ENCODE data around the gene TSHZ2. TPM values are rescaled to one million over a fixed set of nuclear protein-coding genes. Genes with fewer than 3 reads are reported as not detected.
"Not testable (repeated sequence)": the region's sequence is repeated elsewhere in the genome, so short reads cannot be mapped to it uniquely, and the experiment has no call there.

TSHZ2 gene
- total RNA-seq, 4 donors from 2014 or later = 1.9 to 12.9 (median 5.0) TPM

GRCh38 chr20:53409447-53409717, 437.2 kb downstream of the TSHZ2 start:
- Histone ChIP-seq H3K9me3 (no peaks in the 10 kb centered on the region), H3K4me1 (no peaks in the 10 kb centered on the region), H3K27ac (no peak overlapping the region), H3K4me3 (no peak overlapping the region), H3K27me3 (no peaks in the 10 kb centered on the region), H3K36me3 (no peaks in the 10 kb centered on the region)
- in situ Hi-C loops (cut with MboI; ENCODE audit: low pct_ligation_motif_present in 1 of 4, low pct_unique_long_range_greater_than_20kb in 1 of 4, low sequenced_read_pairs in 3 of 4) (loop anchor here in 2 of 4 donors (25.0 kb wide), 2 partner anchors 128 to 553 kb away; no protein-coding TSS in a partner anchor), intact Hi-C loops (cut with DNase I; ENCODE audit: low total_unique reads) (no loop called here)
- WGBS, 2 donors (ENCODE audit: low coverage in 1 of 2) = 81 to 89% methylated on average over 2 of the region's 2 CpGs
- no peak for DNase-seq
- no peak for TF ChIP-seq POLR2A (IDR thresholded peaks at IDR 0.05)

GRCh38 chr20:53411129-53411528, 439.0 kb downstream of the TSHZ2 start:
- intact Hi-C loops (cut with DNase I; ENCODE audit: low total_unique reads) = no loop called here

GRCh38 chr20:53411891-53412290, 439.7 kb downstream of the TSHZ2 start:
- DNase-seq = no peak
- 78 to 81% methylated on average over 3 to 4 of the region's 4 CpGs for WGBS, 2 donors (ENCODE audit: low coverage in 1 of 2)
- Histone ChIP-seq H3K27ac (no peak overlapping the region), H3K36me3 (no peaks in the 10 kb centered on the region), H3K27me3 (no peaks in the 10 kb centered on the region), H3K9me3 (no peaks in the 10 kb centered on the region), H3K4me1 (no peaks in the 10 kb centered on the region), H3K4me3 (no peak overlapping the region)
- TF ChIP-seq EP300 (IDR thresholded peaks at IDR 0.05; ENCODE audit: low read depth) = no peak
- TF ChIP-seq, protein P1, sequence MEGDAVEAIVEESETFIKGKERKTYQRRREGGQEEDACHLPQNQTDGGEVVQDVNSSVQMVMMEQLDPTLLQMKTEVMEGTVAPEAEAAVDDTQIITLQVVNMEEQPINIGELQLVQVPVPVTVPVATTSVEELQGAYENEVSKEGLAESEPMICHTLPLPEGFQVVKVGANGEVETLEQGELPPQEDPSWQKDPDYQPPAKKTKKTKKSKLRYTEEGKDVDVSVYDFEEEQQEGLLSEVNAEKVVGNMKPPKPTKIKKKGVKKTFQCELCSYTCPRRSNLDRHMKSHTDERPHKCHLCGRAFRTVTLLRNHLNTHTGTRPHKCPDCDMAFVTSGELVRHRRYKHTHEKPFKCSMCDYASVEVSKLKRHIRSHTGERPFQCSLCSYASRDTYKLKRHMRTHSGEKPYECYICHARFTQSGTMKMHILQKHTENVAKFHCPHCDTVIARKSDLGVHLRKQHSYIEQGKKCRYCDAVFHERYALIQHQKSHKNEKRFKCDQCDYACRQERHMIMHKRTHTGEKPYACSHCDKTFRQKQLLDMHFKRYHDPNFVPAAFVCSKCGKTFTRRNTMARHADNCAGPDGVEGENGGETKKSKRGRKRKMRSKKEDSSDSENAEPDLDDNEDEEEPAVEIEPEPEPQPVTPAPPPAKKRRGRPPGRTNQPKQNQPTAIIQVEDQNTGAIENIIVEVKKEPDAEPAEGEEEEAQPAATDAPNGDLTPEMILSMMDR (IDR thresholded peaks at IDR 0.05) = no peak
- TF ChIP-seq POLR2AphosphoS5 (IDR thresholded peaks at IDR 0.05) = no peak
- TF ChIP-seq POLR2A (IDR thresholded peaks at IDR 0.05) = no peak
- in situ Hi-C loops (cut with MboI; ENCODE audit: low pct_ligation_motif_present in 1 of 4, low pct_unique_long_range_greater_than_20kb in 1 of 4, low sequenced_read_pairs in 3 of 4) (loop anchor here in 2 of 4 donors (25.0 kb wide), 2 partner anchors 125 to 550 kb away; no protein-coding TSS in a partner anchor), intact Hi-C loops (cut with DNase I; ENCODE audit: low total_unique reads) (no loop called here)

More at GRCh38 chr20:53411129-53411528, 439.0 kb downstream of the TSHZ2 start:
- Histone ChIP-seq H3K27ac (no peak overlapping the region), H3K4me3 (no peak overlapping the region), H3K27me3 (no peaks in the 10 kb centered on the region), H3K4me1 (no peaks in the 10 kb centered on the region), H3K36me3 (no peaks in the 10 kb centered on the region), H3K9me3 (no peaks in the 10 kb centered on the region)
- 92% methylated on average over 2 to 3 of the region's 3 CpGs for WGBS, 2 donors (ENCODE audit: low coverage in 1 of 2)
- in situ Hi-C loops (cut with MboI; ENCODE audit: low pct_ligation_motif_present in 1 of 4, low pct_unique_long_range_greater_than_20kb in 1 of 4, low sequenced_read_pairs in 3 of 4) = loop anchor here in 2 of 4 donors (25.0 kb wide), 2 partner anchors 126 to 551 kb away; no protein-coding TSS in a partner anchor
- DNase-seq = no peak
- no peak for TF ChIP-seq EP300 (IDR thresholded peaks at IDR 0.05; ENCODE audit: low read depth)
- TF ChIP-seq POLR2AphosphoS5 (IDR thresholded peaks at IDR 0.05) = no peak

DNA sequence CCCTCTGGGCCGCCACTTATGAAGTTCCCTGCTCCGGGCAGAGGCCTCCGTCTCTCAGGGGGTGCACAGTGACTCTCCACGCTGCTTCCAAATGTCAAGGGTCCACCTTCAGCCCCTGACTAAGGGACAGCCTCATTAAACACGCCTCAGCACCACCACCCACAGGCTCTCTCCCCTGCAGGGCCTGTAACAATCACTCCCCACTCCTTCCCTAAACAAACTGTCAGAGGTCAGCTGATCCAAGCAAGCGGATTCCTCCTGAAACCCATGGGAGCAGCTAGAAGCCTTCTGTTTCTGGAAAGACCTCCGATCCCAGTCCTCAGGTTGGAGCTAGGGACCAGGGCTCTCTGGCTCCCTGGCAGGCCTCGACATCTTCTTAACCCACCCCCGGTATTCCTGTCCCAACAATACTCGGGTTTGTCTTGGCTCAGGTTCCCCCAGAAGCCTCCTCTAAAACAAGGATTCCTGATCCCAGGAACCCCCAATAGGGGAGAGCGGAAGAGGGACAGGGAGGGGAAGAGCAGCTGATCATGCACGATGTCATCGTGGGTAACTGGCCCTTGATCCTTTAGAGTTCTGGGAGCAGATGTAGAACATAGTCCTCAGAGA, 440.5 kb downstream of the TSHZ2 start:
- Histone ChIP-seq H3K36me3 (no peaks in the 10 kb centered on the region), H3K9me3 (no peaks in the 10 kb centered on the region), H3K27ac (no peak overlapping the region), H3K4me3 (no peak overlapping the region), H3K4me1 (no peaks in the 10 kb centered on the region), H3K27me3 (no peaks in the 10 kb centered on the region)
- intact Hi-C loops (cut with DNase I; ENCODE audit: low total_unique reads) = no loop called here
- in situ Hi-C loops (cut with MboI; ENCODE audit: low pct_ligation_motif_present in 1 of 4, low pct_unique_long_range_greater_than_20kb in 1 of 4, low sequenced_read_pairs in 3 of 4) = loop anchor here in 2 of 4 donors (25.0 kb wide), 2 partner anchors 125 to 550 kb away; no protein-coding TSS in a partner anchor
- DNase-seq = no peak
- no peak for TF ChIP-seq POLR2A (IDR thresholded peaks at IDR 0.05)
- TF ChIP-seq, protein P1 (IDR thresholded peaks at IDR 0.05) = no peak
- 76 to 80% methylated on average over 1 to 13 of the region's 13 CpGs for WGBS, 2 donors (ENCODE audit: low coverage in 1 of 2)

- intact Hi-C loops (cut with DNase I; ENCODE audit: low total_unique reads) = no loop called here
- Histone ChIP-seq H3K9me3 (no peaks in the 10 kb centered on the region), H3K4me3 (no peak overlapping the region), H3K4me1 (no peaks in the 10 kb centered on the region), H3K27me3 (no peaks in the 10 kb centered on the region), H3K27ac (no peak overlapping the region), H3K36me3 (no peaks in the 10 kb centered on the region)
- 29 to 51% methylated on average over 1 to 15 of the region's 15 CpGs for WGBS, 2 donors (ENCODE audit: low coverage in 1 of 2)
- TF ChIP-seq, protein P1 (IDR thresholded peaks at IDR 0.05) = peak in 4 of 5 experiments; percentile 37 to 60 (median 50)
- TF ChIP-seq POLR2AphosphoS5 (IDR thresholded peaks at IDR 0.05) = no peak
- in situ Hi-C loops (cut with MboI; ENCODE audit: low pct_ligation_motif_present in 1 of 4, low pct_unique_long_range_greater_than_20kb in 1 of 4, low sequenced_read_pairs in 3 of 4) = loop anchor here in 2 of 4 donors (25.0 kb wide), 2 partner anchors 124 to 549 kb away; no protein-coding TSS in a partner anchor
- peak; percentile 70 for DNase-seq
Measured at GRCh38 chr20:53413186-53413631, 441.1 kb downstream of the TSHZ2 start.

- H3K4me3 ChIP-seq; DNase-seq; H3K27me3 ChIP-seq; H3K9me3 ChIP-seq; H3K4me1 ChIP-seq; H3K36me3 ChIP-seq; intact Hi-C loops (cut with DNase I; ENCODE audit: low total_unique reads); H3K27ac ChIP-seq: not testable (repeated sequence)
- WGBS, 2 donors (ENCODE audit: low coverage in 1 of 2) = 85 to 100% methylated on average over 1 of the region's 1 CpG
- in situ Hi-C loops (cut with MboI; ENCODE audit: low pct_ligation_motif_present in 1 of 4, low pct_unique_long_range_greater_than_20kb in 1 of 4, low sequenced_read_pairs in 3 of 4) = loop anchor here in 2 of 4 donors (25.0 kb wide), 2 partner anchors 123 to 548 kb away; no protein-coding TSS in a partner anchor
Measured at GRCh38 chr20:53413845-53414244, 441.7 kb downstream of the TSHZ2 start.
